Common myeloid progenitor, CD34-positive (primary cell): Measurements from ENCODE around the gene SEMA4D.
A peak's percentile ranks its signal among the peaks of the same experiment; 100 is the strongest.

Experiments
- CTCF ChIA-PET: fragments of 350-600 bp; sonication (Branson Sonifier 250); formaldehyde crosslinking; loops from one replicate; lab custom pipeline; 2021; ENCODE audit warnings: antibody characterized with exemption; lab: Charles Lee
- POLR2A ChIA-PET: fragments of 350-600 bp; sonication (Branson Sonifier 250); formaldehyde crosslinking; loops from one replicate; lab custom pipeline; 2021; ENCODE audit warnings: antibody characterized with exemption; lab: Charles Lee
- DNase-seq, 3 donors: peaks; one replicate each; pipeline versions ENCODE4 v3.0.0 to v3.0.0-alpha.2; 2013
- H3K27ac ChIP-seq, 2 experiments: 1 replicate in 1 of 2; 2 replicates in 1 of 2; pipeline ENCODE4 v1.7.0; 2013; ENCODE audit warnings: inconsistent platforms in 2 of 2, low read length in 2 of 2, mild to moderate bottlenecking in 2 of 2, low read depth in 1 of 2, moderate library complexity in 1 of 2; ENCODE audit not compliant: severe bottlenecking in 2 of 2, insufficient read depth in 1 of 2, poor library complexity in 1 of 2
- H3K27me3 ChIP-seq, 5 experiments: replicated peaks in 2 of 5; 1 replicate in 3 of 5; 2 replicates in 2 of 5; pipeline versions ENCODE4 v1.6.1 to v1.7.0; 2013; ENCODE audit warnings: low read length in 4 of 5, mild to moderate bottlenecking in 2 of 5, moderate library complexity in 2 of 5, inconsistent platforms in 1 of 5; ENCODE audit not compliant: insufficient read depth in 5 of 5, control insufficient read depth in 4 of 5
- H3K36me3 ChIP-seq, 4 experiments: 1 replicate in 2 of 4; 2 replicates in 2 of 4; pipeline versions ENCODE4 v1.6.1 to v1.7.0; 2013; ENCODE audit warnings: low read length in 3 of 4, control low read depth in 1 of 4, mild to moderate bottlenecking in 1 of 4; ENCODE audit not compliant: control insufficient read depth in 4 of 4, insufficient read depth in 4 of 4
- H3K4me1 ChIP-seq, 4 experiments: 1 replicate in 3 of 4; 2 replicates in 1 of 4; pipeline versions ENCODE4 v1.6.1 to v1.7.1; 2013; ENCODE audit warnings: low read length in 3 of 4, mild to moderate bottlenecking in 3 of 4, control low read depth in 1 of 4, inconsistent platforms in 1 of 4, moderate library complexity in 1 of 4; ENCODE audit not compliant: control insufficient read depth in 4 of 4, insufficient read depth in 4 of 4; ENCODE audit errors: control extremely low read depth in 1 of 4
- H3K4me3 ChIP-seq, 7 experiments: 1 replicate in 4 of 7; 2 replicates in 3 of 7; pipeline versions ENCODE4 v1.5.1 to v1.7.0; 2013; ENCODE audit warnings: mild to moderate bottlenecking in 7 of 7, low read length in 6 of 7, moderate library complexity in 6 of 7, inconsistent platforms in 2 of 7, low read depth in 2 of 7, control low read depth in 1 of 7; ENCODE audit not compliant: insufficient read depth in 4 of 7, control insufficient read depth in 1 of 7; ENCODE audit errors: extremely low read depth in 1 of 7
- H3K9me3 ChIP-seq, 5 experiments: 1 replicate in 4 of 5; 2 replicates in 1 of 5; pipeline versions ENCODE4 v1.6.1 to v1.7.1; 2013; ENCODE audit warnings: low read length in 4 of 5, mild to moderate bottlenecking in 2 of 5, inconsistent platforms in 1 of 5, low read depth in 1 of 5, moderate library complexity in 1 of 5; ENCODE audit not compliant: control insufficient read depth in 4 of 5, insufficient read depth in 2 of 5; ENCODE audit errors: control extremely low read depth in 1 of 5
- WGBS: methylation state at CpG from one replicate; pipeline ENCODE4 v1.1.5; 2013; ENCODE audit not compliant: insufficient coverage; 5-methylcytosine and 5-hydroxymethylcytosine counted together

SEMA4D gene

GRCh38 chr9:89370593-89370992 is 127.3 kb downstream of the SEMA4D start:
- Histone ChIP-seq H3K4me1 (peaks cover under 1 to 34% (median 31%) of the 10 kb centered on the region in 4 experiments), H3K36me3 (peaks cover 0 to 2% (median 0%) of the 10 kb centered on the region in 4 experiments), H3K27ac (peak overlapping the region in 1 of 2 experiments; percentile 35), H3K4me3 (no peak overlapping the region), H3K9me3 (no peaks in the 10 kb centered on the region), H3K27me3 (no peaks in the 10 kb centered on the region)
- WGBS = 88% methylated on average over 6 of the region's 6 CpGs
- CTCF ChIA-PET = no interaction called here
- no peak for DNase-seq
- POLR2A ChIA-PET = no interaction called here

GRCh38 chr9:89368978-89369377 is 128.9 kb downstream of the SEMA4D start:
- POLR2A ChIA-PET = no interaction called here
- 98% methylated on average over 8 of the region's 8 CpGs for WGBS
- Histone ChIP-seq H3K36me3 (peaks cover 0 to 3% (median 0%) of the 10 kb centered on the region in 4 experiments), H3K27me3 (no peaks in the 10 kb centered on the region), H3K4me1 (peaks cover 0 to 18% (median 16%) of the 10 kb centered on the region in 4 experiments), H3K4me3 (no peak overlapping the region), H3K27ac (no peak overlapping the region), H3K9me3 (no peaks in the 10 kb centered on the region)
- CTCF ChIA-PET = no interaction called here
- DNase-seq = no peak

GRCh38 chr9:89368550-89368949 is 129.4 kb downstream of the SEMA4D start:
- no peak for DNase-seq
- H3K9me3 ChIP-seq = no peaks in the 10 kb centered on the region
- 98% methylated on average over 7 of the region's 7 CpGs for WGBS
- ChIA-PET POLR2A (no interaction called here), CTCF (no interaction called here)
- no peaks in the 10 kb centered on the region for H3K27me3 ChIP-seq
- peaks cover 0 to 13% (median 12%) of the 10 kb centered on the region in 4 experiments for H3K4me1 ChIP-seq
- H3K4me3 ChIP-seq = no peak overlapping the region
- H3K36me3 ChIP-seq = peaks cover 0 to 4% (median under 1%) of the 10 kb centered on the region in 4 experiments
- H3K27ac ChIP-seq = no peak overlapping the region

GRCh38 chr9:89367726-89368437 is 130.0 kb downstream of the SEMA4D start:
- Histone ChIP-seq H3K27me3 (no peaks in the 10 kb centered on the region), H3K36me3 (peaks cover 0 to 8% (median 4%) of the 10 kb centered on the region in 4 experiments), H3K27ac (no peak overlapping the region), H3K4me1 (peaks cover 0 to 12% (median 7%) of the 10 kb centered on the region in 4 experiments), H3K4me3 (no peak overlapping the region), H3K9me3 (no peaks in the 10 kb centered on the region)
- DNase-seq = no peak
- POLR2A ChIA-PET = no interaction called here
- CTCF ChIA-PET = interaction anchor here (0.9 to 1.5 kb wide), 2 partner anchors 10 to 16 kb away, joined by 4 to 5 read pairs; no protein-coding TSS in a partner anchor
- 95% methylated on average over 12 of the region's 14 CpGs for WGBS

- no peak for DNase-seq
- Histone ChIP-seq H3K9me3 (no peaks in the 10 kb centered on the region), H3K27me3 (no peaks in the 10 kb centered on the region), H3K4me3 (no peak overlapping the region), H3K36me3 (peaks cover 6 to 11% (median 9%) of the 10 kb centered on the region in 4 experiments), H3K4me1 (peaks cover 0 to 12% (median 7%) of the 10 kb centered on the region in 4 experiments), H3K27ac (no peak overlapping the region)
- 84% methylated on average over 4 of the region's 4 CpGs for WGBS
- CTCF ChIA-PET = interaction anchor here (0.9 to 1.5 kb wide), 2 partner anchors 10 to 17 kb away, joined by 4 to 5 read pairs; no protein-coding TSS in a partner anchor
- POLR2A ChIA-PET = no interaction called here
Observed at GRCh38 chr9:89367281-89367680, 130.6 kb downstream of the SEMA4D start.

GRCh38 chr9:89366711-89367110 is 131.2 kb downstream of the SEMA4D start:
- Histone ChIP-seq H3K4me3 (no peak overlapping the region), H3K27me3 (no peaks in the 10 kb centered on the region), H3K36me3 (peaks cover 11 to 17% (median 14%) of the 10 kb centered on the region in 4 experiments), H3K27ac (no peak overlapping the region), H3K4me1 (peaks cover 0 to 12% (median 7%) of the 10 kb centered on the region in 4 experiments), H3K9me3 (no peaks in the 10 kb centered on the region)
- POLR2A ChIA-PET = no interaction called here
- 100% methylated on average over 2 of the region's 3 CpGs for WGBS
- no peak for DNase-seq
- CTCF ChIA-PET = interaction anchor here (1.5 kb wide), 1 partner anchor 9 kb away, joined by 5 read pairs; no protein-coding TSS in a partner anchor

- POLR2A ChIA-PET = no interaction called here
Observed at GRCh38 chr9:89365532-89365912, 132.4 kb downstream of the SEMA4D start.

More at GRCh38 chr9:89365532-89365912, 132.4 kb downstream of the SEMA4D start:
- DNase-seq = no peak
- H3K4me3 ChIP-seq = no peak overlapping the region
- H3K27me3 ChIP-seq = no peaks in the 10 kb centered on the region
- H3K27ac ChIP-seq = no peak overlapping the region
- WGBS = 100% methylated on average over 1 of the region's 2 CpGs
- peaks cover 18 to 27% (median 24%) of the 10 kb centered on the region in 4 experiments for H3K36me3 ChIP-seq
- H3K9me3 ChIP-seq = no peaks in the 10 kb centered on the region
- H3K4me1 ChIP-seq = peaks cover 0 to 13% (median 11%) of the 10 kb centered on the region in 4 experiments
- CTCF ChIA-PET = no interaction called here
